ENCODE data around the gene KLHL17. TPM values are rescaled to one million over a fixed set of nuclear protein-coding genes. Genes with fewer than 3 reads are reported as not detected.

KLHL17 gene
- total RNA-seq, 3 donors from 2014 or later, result 9.0 to 14.7 (median 11.0) TPM

- intact Hi-C loops (cut with DNase I, micrococcal nuclease), result no loop called here
- ATAC-seq (peak; percentile 86), DNase-seq (peak; percentile 90)
- H3K9me3 ChIP-seq, result no peaks in the 10 kb centered on the region
- peak within 1 kb of the TSS; percentile 22 for H3K4me3 ChIP-seq
- no peak for TF ChIP-seq CTCF (IDR thresholded peaks at IDR 0.05)
- no peaks in the 10 kb centered on the region for H3K36me3 ChIP-seq (ENCODE audit: low read depth)
- peaks cover 27% of the 10 kb centered on the region for H3K4me1 ChIP-seq (ENCODE audit: low read depth)
Observed at GRCh38 chr1:999725-1000356, 39.5 kb downstream of the KLHL17 start, which contains the start of gene HES4. Gene HES4, minus strand, starts transcription at chr1:1000097. Its CDS starts 124 bp downstream, at chr1:999973.

GRCh38 chr1:1000357-1001056, 40.1 kb downstream of the KLHL17 start:
- Histone ChIP-seq H3K36me3 (ENCODE audit: low read depth) (no peaks in the 10 kb centered on the region), H3K4me1 (ENCODE audit: low read depth) (peaks cover 34% of the 10 kb centered on the region), H3K9me3 (no peaks in the 10 kb centered on the region), H3K4me3 (peak overlapping the region; percentile 6)
- intact Hi-C loops (cut with DNase I, micrococcal nuclease), result no loop called here
- DNase-seq (peak; percentile 70 to 83 (median 79)), ATAC-seq (peak; percentile 44)
- no peak for TF ChIP-seq CTCF (IDR thresholded peaks at IDR 0.05)

GRCh38 chr1:1001057-1001783, 40.8 kb downstream of the KLHL17 start:
- TF ChIP-seq CTCF (IDR thresholded peaks at IDR 0.05), result no peak
- H3K4me1 ChIP-seq (ENCODE audit: low read depth), result peaks cover 40% of the 10 kb centered on the region
- no peak for ATAC-seq
- intact Hi-C loops (cut with DNase I, micrococcal nuclease), result no loop called here
- H3K4me3 ChIP-seq, result no peak overlapping the region
- H3K36me3 ChIP-seq (ENCODE audit: low read depth), result no peaks in the 10 kb centered on the region
- DNase-seq, result peak in 1 of 3 donors; percentile 56
- H3K9me3 ChIP-seq, result no peaks in the 10 kb centered on the region

- no peak for ATAC-seq
- H3K36me3 ChIP-seq (ENCODE audit: low read depth), result no peaks in the 10 kb centered on the region
- peaks cover 34% of the 10 kb centered on the region for H3K4me1 ChIP-seq (ENCODE audit: low read depth)
- H3K9me3 ChIP-seq, result no peaks in the 10 kb centered on the region
- TF ChIP-seq CTCF (IDR thresholded peaks at IDR 0.05), result no peak
- intact Hi-C loops (cut with DNase I, micrococcal nuclease), result no loop called here
- H3K4me3 ChIP-seq, result no peak overlapping the region
- peak; percentile 6 to 46 (median 35) for DNase-seq
Observed at GRCh38 chr1:1003618-1004419, 43.4 kb downstream of the KLHL17 start.

GRCh38 chr1:1004420-1004779, 44.0 kb downstream of the KLHL17 start:
- peak in 2 of 3 donors; percentile 28 to 44 for DNase-seq
- H3K4me3 ChIP-seq, result no peak overlapping the region
- TF ChIP-seq CTCF (IDR thresholded peaks at IDR 0.05), result no peak
- no peaks in the 10 kb centered on the region for H3K9me3 ChIP-seq
- intact Hi-C loops (cut with DNase I, micrococcal nuclease), result no loop called here
- no peak for ATAC-seq
- peaks cover 30% of the 10 kb centered on the region for H3K4me1 ChIP-seq (ENCODE audit: low read depth)
- no peaks in the 10 kb centered on the region for H3K36me3 ChIP-seq (ENCODE audit: low read depth)

Measured in mucosa of descending colon (tissue), 3 donors.